ENCODE results near the gene OTX1. TPM values are rescaled to one million over a fixed set of nuclear protein-coding genes. Genes with fewer than 3 reads are reported as not detected.
"Not testable (repeated sequence)": the region's sequence is repeated elsewhere in the genome, so short reads cannot be mapped to it uniquely, and the experiment has no call there.

Gene OTX1
- total RNA-seq, 2 experiments from 2014 or later: not detected

DNA sequence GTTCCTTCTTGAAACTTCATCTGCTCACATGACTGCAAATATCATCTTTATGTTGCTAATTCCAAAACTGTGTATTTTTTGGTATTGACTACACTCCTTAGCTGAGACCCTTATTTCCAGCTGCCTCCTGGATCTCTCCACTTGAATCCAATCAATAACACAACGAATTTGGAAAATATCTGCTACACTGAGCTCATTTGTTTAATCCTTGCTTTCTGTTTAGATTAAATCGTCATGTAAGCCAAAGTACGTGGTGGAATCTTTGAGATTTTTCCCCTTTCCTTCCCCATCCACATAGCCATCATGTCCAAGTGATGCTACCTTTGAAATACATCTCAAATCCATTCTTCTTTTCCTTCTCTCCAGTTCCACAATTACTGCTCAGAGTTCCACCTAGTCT lies 15.6 kb downstream of the OTX1 start:
- POLR2A ChIA-PET: no interaction called here
- Mint-ChIP-seq H3K4me1 (ENCODE audit: low read depth) (no peaks in the 10 kb centered on the region), H3K4me3 (no peak overlapping the region), H3K27me3 (peaks cover 32% of the 10 kb centered on the region), H3K27ac (no peak overlapping the region), H3K36me3 (ENCODE audit: low read depth) (no peaks in the 10 kb centered on the region), H3K9me3 (no peaks in the 10 kb centered on the region)
- TF ChIP-seq, protein P1, sequence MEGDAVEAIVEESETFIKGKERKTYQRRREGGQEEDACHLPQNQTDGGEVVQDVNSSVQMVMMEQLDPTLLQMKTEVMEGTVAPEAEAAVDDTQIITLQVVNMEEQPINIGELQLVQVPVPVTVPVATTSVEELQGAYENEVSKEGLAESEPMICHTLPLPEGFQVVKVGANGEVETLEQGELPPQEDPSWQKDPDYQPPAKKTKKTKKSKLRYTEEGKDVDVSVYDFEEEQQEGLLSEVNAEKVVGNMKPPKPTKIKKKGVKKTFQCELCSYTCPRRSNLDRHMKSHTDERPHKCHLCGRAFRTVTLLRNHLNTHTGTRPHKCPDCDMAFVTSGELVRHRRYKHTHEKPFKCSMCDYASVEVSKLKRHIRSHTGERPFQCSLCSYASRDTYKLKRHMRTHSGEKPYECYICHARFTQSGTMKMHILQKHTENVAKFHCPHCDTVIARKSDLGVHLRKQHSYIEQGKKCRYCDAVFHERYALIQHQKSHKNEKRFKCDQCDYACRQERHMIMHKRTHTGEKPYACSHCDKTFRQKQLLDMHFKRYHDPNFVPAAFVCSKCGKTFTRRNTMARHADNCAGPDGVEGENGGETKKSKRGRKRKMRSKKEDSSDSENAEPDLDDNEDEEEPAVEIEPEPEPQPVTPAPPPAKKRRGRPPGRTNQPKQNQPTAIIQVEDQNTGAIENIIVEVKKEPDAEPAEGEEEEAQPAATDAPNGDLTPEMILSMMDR (IDR thresholded peaks at IDR 0.05): no peak
- ATAC-seq: no peak
- intact Hi-C loops (cut with micrococcal nuclease): no loop called here
- DNase-seq: no peak
- CTCF ChIA-PET: interaction anchor here (0.9 kb wide), 1 partner anchor 11 kb away, joined by 3 read pairs; no protein-coding TSS in a partner anchor

DNA sequence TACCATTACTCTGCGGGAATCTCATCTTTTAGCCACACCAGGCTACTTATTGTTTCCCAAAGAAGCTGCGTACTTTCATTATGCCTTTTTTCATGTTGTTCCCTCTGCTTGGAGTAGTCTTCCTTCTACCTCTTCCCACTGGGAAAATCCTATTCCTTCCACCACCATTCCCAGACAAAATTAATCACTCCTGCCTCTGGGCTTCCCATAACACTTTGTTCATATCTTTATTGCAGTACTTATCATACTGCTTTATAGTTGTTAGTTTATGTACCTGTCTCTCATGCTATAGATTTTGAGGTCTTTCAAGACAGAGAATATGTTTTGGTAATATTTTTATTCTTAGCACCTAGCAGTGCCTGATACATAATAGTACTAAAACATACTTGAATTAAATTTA lies 16.2 kb downstream of the OTX1 start:
- no peaks in the 10 kb centered on the region for H3K36me3 Mint-ChIP-seq (ENCODE audit: low read depth)
- DNase-seq: no peak
- H3K4me1 Mint-ChIP-seq (ENCODE audit: low read depth): no peaks in the 10 kb centered on the region
- TF ChIP-seq, protein P1 (IDR thresholded peaks at IDR 0.05): no peak
- ChIA-PET POLR2A (no interaction called here), CTCF (interaction anchor here (0.9 kb wide), 1 partner anchor 12 kb away, joined by 3 read pairs; no protein-coding TSS in a partner anchor)
- H3K27ac Mint-ChIP-seq: no peak overlapping the region
- no peak for ATAC-seq
- intact Hi-C loops (cut with micrococcal nuclease): no loop called here
- H3K27me3 Mint-ChIP-seq: peaks cover 31% of the 10 kb centered on the region
- H3K9me3 Mint-ChIP-seq: no peaks in the 10 kb centered on the region
- H3K4me3 Mint-ChIP-seq: no peak overlapping the region

DNA sequence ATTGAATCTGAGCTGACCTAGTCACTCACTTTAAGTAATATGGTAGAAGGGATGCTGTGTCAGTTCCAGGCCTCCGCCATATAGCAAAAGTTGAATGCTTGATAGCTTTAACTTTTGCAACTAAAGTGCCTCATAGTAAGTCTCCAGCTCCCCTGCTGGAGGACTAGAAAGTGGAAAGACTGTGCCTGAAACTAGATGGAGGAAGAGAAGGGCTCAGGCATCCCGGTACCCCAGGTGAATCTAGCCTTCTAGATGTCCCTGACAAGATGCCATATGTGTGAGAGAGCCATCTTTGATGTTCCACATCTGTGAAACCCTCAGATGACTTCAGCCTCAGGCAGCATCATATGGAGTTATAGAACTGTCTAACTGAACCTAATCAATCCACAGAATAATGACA lies 21.0 kb downstream of the OTX1 start:
- POLR2A ChIA-PET: no interaction called here
- Mint-ChIP-seq H3K36me3 (ENCODE audit: low read depth) (no peaks in the 10 kb centered on the region), H3K27ac (no peak overlapping the region), H3K4me3 (no peak overlapping the region), H3K4me1 (ENCODE audit: low read depth) (no peaks in the 10 kb centered on the region), H3K27me3 (peaks cover 8% of the 10 kb centered on the region), H3K9me3 (no peaks in the 10 kb centered on the region)
- CTCF ChIA-PET: no interaction called here
- intact Hi-C loops (cut with micrococcal nuclease): no loop called here
- DNase-seq (no peak), ATAC-seq (no peak)
- TF ChIP-seq, protein P1 (IDR thresholded peaks at IDR 0.05): no peak

DNA sequence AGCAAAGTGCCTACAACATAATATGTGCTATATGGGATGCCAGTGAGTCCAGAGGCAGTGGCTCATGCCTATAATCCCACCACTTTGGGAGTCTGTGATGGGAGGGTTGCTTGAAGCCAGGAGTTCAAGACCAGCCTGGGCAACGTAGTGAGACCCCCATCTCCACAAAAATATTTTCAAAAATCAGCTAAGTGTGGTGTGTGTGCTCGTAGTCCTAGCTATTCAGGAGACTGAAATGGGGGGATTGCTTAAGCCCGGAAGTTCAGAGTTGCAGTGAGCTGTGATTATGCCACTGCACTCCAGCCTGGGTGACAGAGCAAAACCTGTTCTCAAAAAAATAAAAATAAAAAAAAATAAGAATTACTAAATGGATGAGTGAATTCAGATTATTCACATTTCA lies 23.4 kb downstream of the OTX1 start:
- ChIA-PET POLR2A (no interaction called here), CTCF (no interaction called here)
- H3K36me3 Mint-ChIP-seq (ENCODE audit: low read depth): no peaks in the 10 kb centered on the region
- TF ChIP-seq, protein P1 (IDR thresholded peaks at IDR 0.05): no peak
- peaks cover 12% of the 10 kb centered on the region for H3K27me3 Mint-ChIP-seq
- intact Hi-C loops (cut with micrococcal nuclease): no loop called here
- H3K4me3 Mint-ChIP-seq: no peak overlapping the region
- no peak overlapping the region for H3K27ac Mint-ChIP-seq
- no peak for DNase-seq
- ATAC-seq: no peak
- H3K9me3 Mint-ChIP-seq: no peaks in the 10 kb centered on the region
- no peaks in the 10 kb centered on the region for H3K4me1 Mint-ChIP-seq (ENCODE audit: low read depth)

DNA sequence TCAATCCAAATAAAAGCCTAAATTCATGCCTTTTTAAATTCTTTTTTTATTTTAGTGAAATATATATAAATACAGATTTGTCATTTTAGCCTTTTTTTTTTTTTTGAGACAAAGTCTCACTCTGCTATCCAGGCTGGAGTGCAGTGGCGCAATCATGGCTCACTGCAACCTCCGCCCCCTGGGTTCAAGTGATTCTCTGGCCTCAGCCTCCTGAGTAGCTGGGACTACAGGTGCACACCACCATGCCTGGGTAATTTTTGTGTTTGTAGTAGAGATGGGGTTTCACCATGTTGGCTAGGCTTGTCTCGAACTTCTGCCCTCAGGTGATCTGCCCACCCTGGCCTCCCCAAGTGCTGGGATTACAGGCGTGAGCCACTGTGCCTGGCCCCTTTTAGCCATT lies 23.8 kb downstream of the OTX1 start:
- peaks cover 14% of the 10 kb centered on the region for H3K27me3 Mint-ChIP-seq
- ATAC-seq; H3K4me3 Mint-ChIP-seq; H3K27ac Mint-ChIP-seq; DNase-seq; H3K36me3 Mint-ChIP-seq (ENCODE audit: low read depth); H3K9me3 Mint-ChIP-seq; H3K4me1 Mint-ChIP-seq (ENCODE audit: low read depth); intact Hi-C loops (cut with micrococcal nuclease); CTCF ChIA-PET; POLR2A ChIA-PET: not testable (repeated sequence)

Measured in activated CD8-positive, alpha-beta T cell treated with anti-CD3 and anti-CD28 coated beads for 36 hours (primary cell).